ENCODE measurements around the gene TSC2.

The TSC2 gene

DNA sequence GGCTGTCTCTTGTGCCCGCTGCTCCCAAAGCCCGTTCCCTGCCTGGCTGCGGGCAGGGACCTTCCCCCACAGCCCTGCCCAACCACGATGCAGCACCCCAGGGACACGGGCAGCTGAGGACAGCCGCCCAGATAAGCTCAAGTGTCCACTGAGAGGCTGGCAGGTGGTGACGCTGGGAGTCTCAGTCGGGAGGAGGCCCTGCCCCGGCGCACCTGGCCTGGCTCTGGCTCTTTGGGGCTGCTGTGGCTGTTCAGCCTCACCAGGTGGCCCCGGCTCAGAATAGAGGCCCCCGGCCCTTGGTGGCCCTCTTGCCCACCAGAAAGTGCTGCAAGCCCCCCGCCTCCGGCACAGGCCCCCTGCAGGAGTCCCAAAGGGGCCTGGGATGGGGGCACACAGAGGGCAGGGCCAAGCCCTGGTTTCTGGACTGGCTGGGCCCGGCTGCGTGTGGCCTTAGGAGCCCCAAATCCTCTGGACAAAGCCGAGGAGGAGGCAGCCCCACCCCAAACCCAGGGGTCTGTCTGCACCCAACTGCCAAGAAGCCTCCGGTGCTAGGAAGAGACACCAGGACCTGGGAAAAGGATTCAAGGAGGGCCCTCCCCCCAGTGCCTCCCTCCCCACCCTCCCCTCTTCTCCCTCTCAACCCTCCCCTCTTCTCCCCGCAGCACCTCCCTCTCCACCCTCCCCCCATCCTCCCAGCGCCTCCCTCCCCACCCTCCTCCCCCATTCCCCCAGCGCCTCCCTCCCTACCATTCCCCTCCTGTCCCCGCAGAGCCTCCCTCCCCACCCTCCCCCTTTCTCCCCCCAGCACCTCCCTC is 5.4 kb upstream of the TSC2 start:
- H3K27ac ChIP-seq (ENCODE audit: low read length) = no peak overlapping the region

GRCh38 chr16:2042986-2043666 is 4.7 kb upstream of the TSC2 start:
- Histone ChIP-seq H3K4me3 (ENCODE audit: low read length) (no peak overlapping the region), H3K27me3 (ENCODE audit: control insufficient read depth, insufficient read depth, low read length) (no peaks in the 10 kb centered on the region), H3K9me3 (ENCODE audit: control insufficient read depth, low read depth, low read length) (no peaks in the 10 kb centered on the region), H3K9ac (ENCODE audit: low read length) (no peak overlapping the region), H3K27ac (ENCODE audit: low read length) (no peak overlapping the region), H3K36me3 (ENCODE audit: control insufficient read depth, low read depth, low read length) (peaks cover 7% of the 10 kb centered on the region), H3K4me1 (ENCODE audit: control insufficient read depth, low read depth, low read length) (no peaks in the 10 kb centered on the region)

More for the DNA sequence above, 5.4 kb upstream of the TSC2 start:
- H3K36me3 ChIP-seq (ENCODE audit: control insufficient read depth, low read depth, low read length) = peaks cover 7% of the 10 kb centered on the region
- H3K4me1 ChIP-seq (ENCODE audit: control insufficient read depth, low read depth, low read length) = no peaks in the 10 kb centered on the region
- no peak overlapping the region for H3K9ac ChIP-seq (ENCODE audit: low read length)
- H3K27me3 ChIP-seq (ENCODE audit: control insufficient read depth, insufficient read depth, low read length) = no peaks in the 10 kb centered on the region
- no peaks in the 10 kb centered on the region for H3K9me3 ChIP-seq (ENCODE audit: control insufficient read depth, low read depth, low read length)
- H3K4me3 ChIP-seq (ENCODE audit: low read length) = no peak overlapping the region

GRCh38 chr16:2043667-2044451 is 3.9 kb upstream of the TSC2 start:
- Histone ChIP-seq H3K4me3 (ENCODE audit: low read length) (no peak overlapping the region), H3K4me1 (ENCODE audit: control insufficient read depth, low read depth, low read length) (no peaks in the 10 kb centered on the region)

GRCh38 chr16:2044541-2044940 is 3.2 kb upstream of the TSC2 start:
- Histone ChIP-seq H3K9ac (ENCODE audit: low read length) (no peak overlapping the region), H3K9me3 (ENCODE audit: control insufficient read depth, low read depth, low read length) (no peaks in the 10 kb centered on the region), H3K4me1 (ENCODE audit: control insufficient read depth, low read depth, low read length) (no peaks in the 10 kb centered on the region), H3K36me3 (ENCODE audit: control insufficient read depth, low read depth, low read length) (peaks cover 7% of the 10 kb centered on the region), H3K4me3 (ENCODE audit: low read length) (no peak overlapping the region), H3K27ac (ENCODE audit: low read length) (no peak overlapping the region), H3K27me3 (ENCODE audit: control insufficient read depth, insufficient read depth, low read length) (no peaks in the 10 kb centered on the region)

More at GRCh38 chr16:2043667-2044451, 3.9 kb upstream of the TSC2 start:
- Histone ChIP-seq H3K27ac (ENCODE audit: low read length) (no peak overlapping the region), H3K36me3 (ENCODE audit: control insufficient read depth, low read depth, low read length) (peaks cover 7% of the 10 kb centered on the region), H3K9me3 (ENCODE audit: control insufficient read depth, low read depth, low read length) (no peaks in the 10 kb centered on the region), H3K9ac (ENCODE audit: low read length) (no peak overlapping the region), H3K27me3 (ENCODE audit: control insufficient read depth, insufficient read depth, low read length) (no peaks in the 10 kb centered on the region)

DNA sequence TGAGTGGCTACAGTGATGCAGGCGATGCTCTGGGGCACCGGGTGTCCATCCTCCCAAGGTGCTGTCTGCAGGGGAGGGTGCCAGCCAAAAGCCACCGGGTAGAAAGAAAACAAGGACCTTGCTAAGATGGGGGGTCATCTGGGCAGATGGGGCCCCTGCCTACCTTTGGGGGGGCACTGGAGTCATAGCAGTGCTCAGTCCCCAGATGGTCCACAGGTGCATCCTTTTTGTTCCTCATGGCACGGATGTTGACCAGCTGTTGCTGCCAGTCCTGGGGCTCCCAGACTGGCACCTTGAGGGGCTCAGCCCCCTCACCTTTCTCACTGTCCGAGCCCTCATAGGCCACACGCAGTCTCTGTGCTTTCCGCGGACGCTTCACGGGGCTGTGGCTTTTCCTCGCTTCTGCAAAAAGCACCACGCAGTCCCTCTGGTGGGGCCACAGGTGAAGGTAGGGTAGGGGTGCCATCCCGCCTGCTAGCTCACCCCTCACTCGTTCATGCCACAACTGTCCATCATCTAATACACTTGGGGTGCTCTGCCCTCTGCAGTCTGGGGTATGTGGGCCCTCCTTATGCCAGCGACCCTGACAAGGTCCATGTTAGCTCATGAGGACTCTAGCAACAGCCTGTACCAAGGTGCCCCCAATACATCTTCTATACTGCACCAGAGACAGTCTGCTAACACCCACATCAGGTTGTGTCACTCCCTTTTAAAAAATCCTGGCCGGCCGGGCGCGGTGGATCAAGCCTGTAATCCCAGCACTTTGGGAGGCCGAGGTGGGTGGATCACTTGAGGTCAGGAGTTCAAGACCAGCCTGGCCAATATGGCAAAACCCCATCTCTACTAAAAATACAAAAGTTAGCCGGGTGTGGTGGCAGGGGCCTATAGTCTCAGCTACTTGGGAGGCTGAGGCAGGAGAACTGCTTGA is 1.6 kb upstream of the TSC2 start:
- Histone ChIP-seq H3K27me3 (ENCODE audit: control insufficient read depth, insufficient read depth, low read length) (no peaks in the 10 kb centered on the region), H3K9ac (ENCODE audit: low read length) (no peak overlapping the region), H3K4me3 (ENCODE audit: low read length) (peak overlapping the region; percentile 91), H3K36me3 (ENCODE audit: control insufficient read depth, low read depth, low read length) (peaks cover 7% of the 10 kb centered on the region), H3K27ac (ENCODE audit: low read length) (no peak overlapping the region), H3K4me1 (ENCODE audit: control insufficient read depth, low read depth, low read length) (no peaks in the 10 kb centered on the region), H3K9me3 (ENCODE audit: control insufficient read depth, low read depth, low read length) (no peaks in the 10 kb centered on the region)

DNA sequence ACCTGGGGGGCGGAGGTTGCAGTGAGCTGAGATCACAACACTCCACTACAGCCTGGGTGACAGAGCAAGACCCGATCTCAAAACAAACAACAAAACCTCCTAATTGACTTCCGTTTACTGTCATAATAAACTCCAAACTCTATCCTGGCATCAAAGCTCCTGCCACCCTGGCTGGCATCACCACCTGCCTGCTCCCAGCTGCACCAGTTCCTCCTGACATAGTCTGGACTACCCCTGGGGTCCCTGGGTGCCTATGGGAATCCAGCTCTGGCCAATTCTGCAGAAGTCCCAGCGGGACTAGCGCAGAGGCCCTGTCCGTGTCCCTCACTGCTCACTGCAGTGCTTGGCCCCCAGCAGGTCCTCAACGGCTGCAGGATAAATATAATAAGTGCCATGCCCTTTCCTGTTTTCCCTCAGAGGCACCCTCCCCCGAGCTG is 874 bp upstream of the TSC2 start:
- peak overlapping the region; percentile 50 for H3K9ac ChIP-seq (ENCODE audit: low read length)
- H3K4me3 ChIP-seq (ENCODE audit: low read length) = peak overlapping the region; percentile 91
- H3K4me1 ChIP-seq (ENCODE audit: control insufficient read depth, low read depth, low read length) = no peaks in the 10 kb centered on the region
- no peak overlapping the region for H3K27ac ChIP-seq (ENCODE audit: low read length)
- no peaks in the 10 kb centered on the region for H3K9me3 ChIP-seq (ENCODE audit: control insufficient read depth, low read depth, low read length)
- no peaks in the 10 kb centered on the region for H3K27me3 ChIP-seq (ENCODE audit: control insufficient read depth, insufficient read depth, low read length)
- peaks cover 7% of the 10 kb centered on the region for H3K36me3 ChIP-seq (ENCODE audit: control insufficient read depth, low read depth, low read length)

DNA sequence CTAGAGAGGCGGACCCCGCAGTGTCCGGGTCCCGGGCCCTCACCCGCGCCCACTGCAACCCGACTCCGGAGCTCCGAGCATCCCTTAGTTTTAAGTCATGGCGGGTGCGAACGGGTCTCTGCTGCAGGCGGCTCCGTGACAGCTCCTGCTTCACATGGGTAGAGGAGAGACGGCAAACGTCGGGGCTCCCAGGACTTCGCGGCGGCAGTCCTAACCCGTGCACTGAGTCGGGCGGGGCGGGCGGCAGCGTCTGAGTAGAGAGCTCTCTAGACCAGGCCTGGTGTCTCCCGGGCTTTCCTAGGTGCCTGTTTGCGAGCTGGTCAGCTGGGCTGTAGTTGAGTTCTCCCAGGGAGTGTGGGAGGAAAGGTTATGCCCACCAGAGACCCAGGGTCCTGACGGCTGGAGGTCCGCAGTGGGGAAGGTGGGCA is 345 bp downstream of the TSC2 start:
- Histone ChIP-seq H3K4me3 (ENCODE audit: low read length) (peak overlapping the region; percentile 91), H3K4me1 (ENCODE audit: control insufficient read depth, low read depth, low read length) (no peaks in the 10 kb centered on the region), H3K27me3 (ENCODE audit: control insufficient read depth, insufficient read depth, low read length) (no peaks in the 10 kb centered on the region), H3K9ac (ENCODE audit: low read length) (peak overlapping the region; percentile 8), H3K9me3 (ENCODE audit: control insufficient read depth, low read depth, low read length) (no peaks in the 10 kb centered on the region), H3K27ac (ENCODE audit: low read length) (no peak overlapping the region), H3K36me3 (ENCODE audit: control insufficient read depth, low read depth, low read length) (peaks cover 7% of the 10 kb centered on the region)

- H3K27ac ChIP-seq (ENCODE audit: low read length) = no peak overlapping the region
- no peak overlapping the region for H3K4me3 ChIP-seq (ENCODE audit: low read length)
- no peaks in the 10 kb centered on the region for H3K27me3 ChIP-seq (ENCODE audit: control insufficient read depth, insufficient read depth, low read length)
- H3K4me1 ChIP-seq (ENCODE audit: control insufficient read depth, low read depth, low read length) = no peaks in the 10 kb centered on the region
- no peaks in the 10 kb centered on the region for H3K9me3 ChIP-seq (ENCODE audit: control insufficient read depth, low read depth, low read length)
- peaks cover 4% of the 10 kb centered on the region for H3K36me3 ChIP-seq (ENCODE audit: control insufficient read depth, low read depth, low read length)
- no peak overlapping the region for H3K9ac ChIP-seq (ENCODE audit: low read length)
These were observed 5.4 kb downstream of the TSC2 start for GRCh38 chr16:2053211-2053610.

DNA sequence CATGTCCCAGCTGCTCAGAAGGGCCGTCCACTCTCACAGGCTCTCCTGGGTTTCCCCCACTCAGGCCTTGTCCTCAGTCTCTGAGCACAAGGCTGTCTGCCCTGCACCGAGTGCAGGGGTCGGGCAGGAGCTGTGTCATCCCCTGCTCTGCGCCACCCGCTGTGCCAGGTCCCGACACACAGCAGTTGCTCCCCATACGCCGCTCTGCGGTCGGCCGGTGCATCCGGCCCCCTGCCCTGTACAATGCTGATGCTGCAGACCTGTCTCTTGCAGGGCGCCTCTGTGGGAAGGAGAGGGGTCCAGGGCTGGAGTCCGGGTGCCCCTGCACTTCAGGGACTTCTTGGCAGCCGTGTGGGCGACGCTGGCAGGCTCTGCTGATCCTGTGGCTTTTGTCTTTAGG is 6.1 kb downstream of the TSC2 start:
- H3K36me3 ChIP-seq (ENCODE audit: control insufficient read depth, low read depth, low read length) = peaks cover 4% of the 10 kb centered on the region
- no peak overlapping the region for H3K9ac ChIP-seq (ENCODE audit: low read length)
- H3K27ac ChIP-seq (ENCODE audit: low read length) = no peak overlapping the region
- no peaks in the 10 kb centered on the region for H3K27me3 ChIP-seq (ENCODE audit: control insufficient read depth, insufficient read depth, low read length)
- H3K9me3 ChIP-seq (ENCODE audit: control insufficient read depth, low read depth, low read length) = no peaks in the 10 kb centered on the region
- no peak overlapping the region for H3K4me3 ChIP-seq (ENCODE audit: low read length)
- H3K4me1 ChIP-seq (ENCODE audit: control insufficient read depth, low read depth, low read length) = no peaks in the 10 kb centered on the region

DNA sequence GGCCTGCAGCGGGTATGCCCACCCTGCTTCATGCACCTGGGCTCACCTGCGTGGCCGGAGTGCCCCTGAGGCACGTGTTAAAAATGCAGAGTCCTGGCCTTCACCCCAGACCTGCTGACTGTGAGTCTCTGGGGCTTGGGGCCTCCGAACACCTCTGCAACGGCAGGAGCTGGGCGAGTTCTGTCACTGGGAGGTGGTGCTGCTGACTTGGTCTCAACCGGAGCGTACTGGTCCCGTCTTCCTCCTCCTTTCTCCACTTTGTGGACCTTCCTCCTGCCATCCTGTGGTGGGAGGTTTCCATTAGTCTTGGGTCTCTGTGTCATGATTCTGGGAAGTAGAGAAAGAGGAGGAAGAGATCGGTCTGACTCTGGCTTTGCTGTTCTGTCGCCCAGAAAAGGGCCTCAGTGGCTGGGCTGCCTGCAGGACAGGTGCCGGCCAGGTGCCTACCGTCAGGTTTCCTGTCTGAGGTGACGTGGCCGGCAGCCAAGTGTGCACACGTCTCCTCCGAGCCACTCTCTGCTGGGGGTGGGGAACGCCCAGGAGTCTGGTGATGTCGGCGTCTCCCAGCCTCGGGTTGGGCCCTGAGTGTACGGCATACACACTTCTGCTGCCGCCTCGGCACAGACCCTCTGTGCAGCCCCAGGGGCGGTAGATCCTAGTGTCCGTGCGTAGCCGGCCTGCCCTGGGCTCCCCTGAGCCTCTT is 6.9 kb downstream of the TSC2 start:
- no peaks in the 10 kb centered on the region for H3K9me3 ChIP-seq (ENCODE audit: control insufficient read depth, low read depth, low read length)
- no peak overlapping the region for H3K4me3 ChIP-seq (ENCODE audit: low read length)
- no peak overlapping the region for H3K9ac ChIP-seq (ENCODE audit: low read length)
- H3K4me1 ChIP-seq (ENCODE audit: control insufficient read depth, low read depth, low read length) = no peaks in the 10 kb centered on the region
- no peaks in the 10 kb centered on the region for H3K27me3 ChIP-seq (ENCODE audit: control insufficient read depth, insufficient read depth, low read length)
- H3K27ac ChIP-seq (ENCODE audit: low read length) = no peak overlapping the region
- peaks cover 4% of the 10 kb centered on the region for H3K36me3 ChIP-seq (ENCODE audit: control insufficient read depth, low read depth, low read length)

Measured in iPS-18a (cell line).